GM23338 (cell line): Measurements from ENCODE around the gene CTNNA2. TPM values are rescaled to one million over a fixed set of nuclear protein-coding genes. Genes with fewer than 3 reads are reported as not detected.

Source experiments
- ATAC-seq: fragments of 200-7000 bp; cut with Tn5 transposase; 3 replicates; pipeline ENCODE4 v1.9.1; 2020
- DNase-seq: peaks from one replicate; pipeline ENCODE4 v3.0.0-alpha.2; 2015; ENCODE audit warnings: low spot score
- H2AFZ ChIP-seq: fragments of 200-600 bp; sonication (generic); 2 replicates; pipeline ENCODE4 v1.8.0; 2016; ENCODE audit warnings: antibody characterized with exemption, mild to moderate bottlenecking, moderate library complexity
- H3F3A ChIP-seq: fragments of 200-600 bp; sonication (generic); replicated peaks from 2 replicates; pipeline ENCODE4 v1.8.0; 2017; ENCODE audit warnings: antibody characterized with exemption, mixed run types, low read depth
- H3K27ac ChIP-seq: fragments of 200-600 bp; sonication (generic); 2 replicates; pipeline ENCODE4 v1.6.1; 2016; ENCODE audit warnings: low read depth
- H3K27me3 ChIP-seq: fragments of 200-600 bp; sonication (generic); 2 replicates; pipeline ENCODE4 v1.8.0; 2016; ENCODE audit warnings: mild to moderate bottlenecking, mixed run types, moderate library complexity; ENCODE audit not compliant: insufficient read depth
- H3K36me3 ChIP-seq: fragments of 200-600 bp; sonication (generic); 2 replicates; pipeline ENCODE4 v1.8.0; 2016; ENCODE audit warnings: mild to moderate bottlenecking; ENCODE audit not compliant: insufficient read depth
- H3K4me1 ChIP-seq: fragments of 200-600 bp; sonication (generic); 2 replicates; pipeline ENCODE4 v1.8.0; 2016; ENCODE audit warnings: mild to moderate bottlenecking, moderate library complexity; ENCODE audit not compliant: insufficient read depth
- H3K4me2 ChIP-seq: fragments of 200-600 bp; sonication (generic); 2 replicates; pipeline ENCODE4 v1.7.1; 2017; ENCODE audit warnings: mixed run types
- H3K4me3 ChIP-seq: fragments of 200-600 bp; sonication (generic); 2 replicates; pipeline ENCODE4 v1.6.1; 2016; ENCODE audit warnings: mixed run types
- H3K79me2 ChIP-seq: fragments of 200-600 bp; sonication (generic); replicated peaks from 2 replicates; pipeline ENCODE4 v1.8.0; 2017; ENCODE audit warnings: mild to moderate bottlenecking; ENCODE audit not compliant: insufficient read depth
- H3K9me2 ChIP-seq: fragments of 200-600 bp; sonication (generic); 2 replicates; pipeline ENCODE4 v1.8.0; 2017; ENCODE audit not compliant: insufficient read depth
- H4K20me1 ChIP-seq: fragments of 200-600 bp; sonication (generic); replicated peaks from 2 replicates; pipeline ENCODE4 v1.8.0; 2017; ENCODE audit warnings: mild to moderate bottlenecking; ENCODE audit not compliant: insufficient read depth
- H3K27ac Mint-ChIP-seq: 2 replicates; pipeline ENCODE4 v1.8.0; 2020; ENCODE audit warnings: inconsistent platforms, mild to moderate bottlenecking, moderate library complexity, mixed read lengths
- H3K27me3 Mint-ChIP-seq: 3 replicates; pipeline ENCODE4 v1.8.0; 2022; ENCODE audit warnings: low read depth, mild to moderate bottlenecking, moderate library complexity, mixed read lengths, inconsistent platforms; ENCODE audit not compliant: insufficient read depth, poor library complexity
- H3K36me3 Mint-ChIP-seq: 3 replicates; pipeline ENCODE4 v1.8.0; 2021; ENCODE audit warnings: low read depth, mild to moderate bottlenecking, inconsistent platforms, moderate library complexity, mixed read lengths
- H3K4me1 Mint-ChIP-seq: 3 replicates; pipeline ENCODE4 v1.8.0; 2020; ENCODE audit warnings: mild to moderate bottlenecking, inconsistent platforms, mixed read lengths
- H3K4me3 Mint-ChIP-seq: 3 replicates; pipeline ENCODE4 v1.8.0; 2021; ENCODE audit warnings: moderate library complexity, mild to moderate bottlenecking, inconsistent platforms, mixed read lengths
- H3K9me3 Mint-ChIP-seq: 3 replicates; pipeline ENCODE4 v1.8.0; 2020; ENCODE audit warnings: moderate library complexity, mild to moderate bottlenecking, inconsistent platforms, mixed read lengths
- CREB1 ChIP-seq: fragments of 250-450 bp; sonication (Bioruptor Pico); IDR thresholded peaks from 2 replicates; pipeline ENCODE4 v1.5.0; 2020; ENCODE audit warnings: low read depth, mild to moderate bottlenecking, moderate library complexity
- EZH2 ChIP-seq: fragments of 200-600 bp; sonication (generic); IDR thresholded peaks from one replicate; pipeline ENCODE4 v1.8.0; 2017; ENCODE audit warnings: antibody characterized with exemption, mild to moderate bottlenecking, low read depth; ENCODE audit not compliant: unreplicated experiment
- EZH2phosphoT487 ChIP-seq: fragments of 200-600 bp; sonication (generic); IDR thresholded peaks from one replicate; pipeline ENCODE4 v1.8.1; 2018; ENCODE audit warnings: antibody characterized with exemption; ENCODE audit not compliant: unreplicated experiment
- JUNB ChIP-seq: IDR thresholded peaks from one replicate; pipeline ENCODE4 v1.6.1; 2016; ENCODE audit warnings: antibody characterized with exemption; ENCODE audit not compliant: unreplicated experiment
- NANOG ChIP-seq: IDR thresholded peaks from 2 replicates; pipeline ENCODE4 v1.6.1; 2016; ENCODE audit warnings: antibody characterized with exemption, borderline replicate concordance
- POLR2AphosphoS5 ChIP-seq: IDR thresholded peaks from 2 replicates; pipeline ENCODE4 v1.6.1; 2016; ENCODE audit warnings: antibody characterized with exemption, low read depth
- STAT1 ChIP-seq: IDR thresholded peaks from one replicate; pipeline ENCODE4 v1.6.1; 2016; ENCODE audit warnings: antibody characterized with exemption; ENCODE audit not compliant: unreplicated experiment
- ZNF114 ChIP-seq: fragments of 250-450 bp; sonication (Bioruptor Pico); IDR thresholded peaks from 2 replicates; pipeline ENCODE4 v1.5.0; 2020; ENCODE audit warnings: mild to moderate bottlenecking, moderate library complexity
- ZNF331 ChIP-seq: fragments of 250-450 bp; sonication (Bioruptor Pico); IDR thresholded peaks from 2 replicates; pipeline ENCODE4 v1.5.0; 2020; ENCODE audit warnings: low read depth, mild to moderate bottlenecking, moderate library complexity
- polyA plus RNA-seq: library from polyadenylated mRNA; unstranded; fragments of >200 nt; fragmentation: Nextera tagmentation; extraction: Ambion mirVana; gene quantifications from 2 replicates; pipeline ENCODE4 v1.2.1, GENCODE V29; 2016
- total RNA-seq: library from RNA; depleted of rRNA; stranded (reverse); fragments of >200 nt; shearing (Covaris generic); gene quantifications from 2 replicates; pipeline ENCODE4 v1.2.3, GENCODE V29; 2014
- TF ChIP-seq, protein P1 (sequence below): IDR thresholded peaks from one replicate; pipeline ENCODE4 v1.6.1; 2018; ENCODE audit warnings: antibody characterized with exemption; ENCODE audit not compliant: unreplicated experiment
- TF ChIP-seq, protein P2 (sequence below): fragments of 250-450 bp; sonication (Bioruptor Pico); IDR thresholded peaks from 2 replicates; pipeline ENCODE4 v1.5.0; 2020; ENCODE audit warnings: mild to moderate bottlenecking, moderate library complexity
- TF ChIP-seq, protein P3 (sequence below), 2 experiments: fragments of 200-600 bp in 1 of 2; sonication (generic) in 1 of 2; conservative IDR thresholded peaks; 2 replicates each; pipeline versions ENCODE4 v1.5.1 to v1.6.1; 2016 to 2017; ENCODE audit warnings: antibody characterized with exemption in 2 of 2, low read depth in 2 of 2, mild to moderate bottlenecking in 2 of 2, moderate library complexity in 1 of 2
- TF ChIP-seq, protein P4 (sequence below): IDR thresholded peaks from 2 replicates; pipeline ENCODE4 v1.6.1; 2016; ENCODE audit warnings: antibody characterized with exemption

Gene CTNNA2
- total and polyA plus RNA-seq, 2 experiments from 2014 or later, result 6.4 to 15.6 TPM

DNA sequence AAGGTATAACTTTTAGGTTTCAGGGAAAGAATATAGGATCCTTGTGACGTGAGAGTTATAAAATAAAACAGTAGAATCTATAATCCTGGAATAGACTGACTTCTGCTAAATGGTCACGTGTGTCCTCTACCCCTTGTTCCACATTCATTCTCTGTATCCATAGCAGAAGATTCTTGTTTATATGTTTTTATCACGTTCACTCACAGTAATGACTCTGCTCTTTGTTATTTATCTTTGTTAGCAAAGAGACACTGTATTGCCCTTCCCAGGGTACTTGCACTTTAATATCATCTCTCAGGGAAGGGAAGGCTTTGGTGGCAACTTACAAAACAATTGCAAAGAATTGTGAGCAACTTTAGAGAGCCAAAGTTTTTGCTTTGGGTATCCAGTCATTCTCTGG, 997.9 kb downstream of the CTNNA2 start:
- no peaks in the 10 kb centered on the region for H4K20me1 ChIP-seq
- ATAC-seq (no peak), DNase-seq (no peak)
- H3K36me3 ChIP-seq, result no peaks in the 10 kb centered on the region
- Mint-ChIP-seq H3K9me3 (peaks cover 5% of the 10 kb centered on the region; the same call in 1 of the 3 replicates), H3K4me1 (no peaks in the 10 kb centered on the region), H3K36me3 (no peaks in the 10 kb centered on the region), H3K27me3 (peaks cover 2% of the 10 kb centered on the region), H3K27ac (no peak overlapping the region), H3K4me3 (no peak overlapping the region)
- peaks cover 2% of the 10 kb centered on the region for H3K4me1 ChIP-seq
- TF ChIP-seq, protein P1, sequence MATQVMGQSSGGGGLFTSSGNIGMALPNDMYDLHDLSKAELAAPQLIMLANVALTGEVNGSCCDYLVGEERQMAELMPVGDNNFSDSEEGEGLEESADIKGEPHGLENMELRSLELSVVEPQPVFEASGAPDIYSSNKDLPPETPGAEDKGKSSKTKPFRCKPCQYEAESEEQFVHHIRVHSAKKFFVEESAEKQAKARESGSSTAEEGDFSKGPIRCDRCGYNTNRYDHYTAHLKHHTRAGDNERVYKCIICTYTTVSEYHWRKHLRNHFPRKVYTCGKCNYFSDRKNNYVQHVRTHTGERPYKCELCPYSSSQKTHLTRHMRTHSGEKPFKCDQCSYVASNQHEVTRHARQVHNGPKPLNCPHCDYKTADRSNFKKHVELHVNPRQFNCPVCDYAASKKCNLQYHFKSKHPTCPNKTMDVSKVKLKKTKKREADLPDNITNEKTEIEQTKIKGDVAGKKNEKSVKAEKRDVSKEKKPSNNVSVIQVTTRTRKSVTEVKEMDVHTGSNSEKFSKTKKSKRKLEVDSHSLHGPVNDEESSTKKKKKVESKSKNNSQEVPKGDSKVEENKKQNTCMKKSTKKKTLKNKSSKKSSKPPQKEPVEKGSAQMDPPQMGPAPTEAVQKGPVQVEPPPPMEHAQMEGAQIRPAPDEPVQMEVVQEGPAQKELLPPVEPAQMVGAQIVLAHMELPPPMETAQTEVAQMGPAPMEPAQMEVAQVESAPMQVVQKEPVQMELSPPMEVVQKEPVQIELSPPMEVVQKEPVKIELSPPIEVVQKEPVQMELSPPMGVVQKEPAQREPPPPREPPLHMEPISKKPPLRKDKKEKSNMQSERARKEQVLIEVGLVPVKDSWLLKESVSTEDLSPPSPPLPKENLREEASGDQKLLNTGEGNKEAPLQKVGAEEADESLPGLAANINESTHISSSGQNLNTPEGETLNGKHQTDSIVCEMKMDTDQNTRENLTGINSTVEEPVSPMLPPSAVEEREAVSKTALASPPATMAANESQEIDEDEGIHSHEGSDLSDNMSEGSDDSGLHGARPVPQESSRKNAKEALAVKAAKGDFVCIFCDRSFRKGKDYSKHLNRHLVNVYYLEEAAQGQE, result no peak
- TF ChIP-seq, protein P2, sequence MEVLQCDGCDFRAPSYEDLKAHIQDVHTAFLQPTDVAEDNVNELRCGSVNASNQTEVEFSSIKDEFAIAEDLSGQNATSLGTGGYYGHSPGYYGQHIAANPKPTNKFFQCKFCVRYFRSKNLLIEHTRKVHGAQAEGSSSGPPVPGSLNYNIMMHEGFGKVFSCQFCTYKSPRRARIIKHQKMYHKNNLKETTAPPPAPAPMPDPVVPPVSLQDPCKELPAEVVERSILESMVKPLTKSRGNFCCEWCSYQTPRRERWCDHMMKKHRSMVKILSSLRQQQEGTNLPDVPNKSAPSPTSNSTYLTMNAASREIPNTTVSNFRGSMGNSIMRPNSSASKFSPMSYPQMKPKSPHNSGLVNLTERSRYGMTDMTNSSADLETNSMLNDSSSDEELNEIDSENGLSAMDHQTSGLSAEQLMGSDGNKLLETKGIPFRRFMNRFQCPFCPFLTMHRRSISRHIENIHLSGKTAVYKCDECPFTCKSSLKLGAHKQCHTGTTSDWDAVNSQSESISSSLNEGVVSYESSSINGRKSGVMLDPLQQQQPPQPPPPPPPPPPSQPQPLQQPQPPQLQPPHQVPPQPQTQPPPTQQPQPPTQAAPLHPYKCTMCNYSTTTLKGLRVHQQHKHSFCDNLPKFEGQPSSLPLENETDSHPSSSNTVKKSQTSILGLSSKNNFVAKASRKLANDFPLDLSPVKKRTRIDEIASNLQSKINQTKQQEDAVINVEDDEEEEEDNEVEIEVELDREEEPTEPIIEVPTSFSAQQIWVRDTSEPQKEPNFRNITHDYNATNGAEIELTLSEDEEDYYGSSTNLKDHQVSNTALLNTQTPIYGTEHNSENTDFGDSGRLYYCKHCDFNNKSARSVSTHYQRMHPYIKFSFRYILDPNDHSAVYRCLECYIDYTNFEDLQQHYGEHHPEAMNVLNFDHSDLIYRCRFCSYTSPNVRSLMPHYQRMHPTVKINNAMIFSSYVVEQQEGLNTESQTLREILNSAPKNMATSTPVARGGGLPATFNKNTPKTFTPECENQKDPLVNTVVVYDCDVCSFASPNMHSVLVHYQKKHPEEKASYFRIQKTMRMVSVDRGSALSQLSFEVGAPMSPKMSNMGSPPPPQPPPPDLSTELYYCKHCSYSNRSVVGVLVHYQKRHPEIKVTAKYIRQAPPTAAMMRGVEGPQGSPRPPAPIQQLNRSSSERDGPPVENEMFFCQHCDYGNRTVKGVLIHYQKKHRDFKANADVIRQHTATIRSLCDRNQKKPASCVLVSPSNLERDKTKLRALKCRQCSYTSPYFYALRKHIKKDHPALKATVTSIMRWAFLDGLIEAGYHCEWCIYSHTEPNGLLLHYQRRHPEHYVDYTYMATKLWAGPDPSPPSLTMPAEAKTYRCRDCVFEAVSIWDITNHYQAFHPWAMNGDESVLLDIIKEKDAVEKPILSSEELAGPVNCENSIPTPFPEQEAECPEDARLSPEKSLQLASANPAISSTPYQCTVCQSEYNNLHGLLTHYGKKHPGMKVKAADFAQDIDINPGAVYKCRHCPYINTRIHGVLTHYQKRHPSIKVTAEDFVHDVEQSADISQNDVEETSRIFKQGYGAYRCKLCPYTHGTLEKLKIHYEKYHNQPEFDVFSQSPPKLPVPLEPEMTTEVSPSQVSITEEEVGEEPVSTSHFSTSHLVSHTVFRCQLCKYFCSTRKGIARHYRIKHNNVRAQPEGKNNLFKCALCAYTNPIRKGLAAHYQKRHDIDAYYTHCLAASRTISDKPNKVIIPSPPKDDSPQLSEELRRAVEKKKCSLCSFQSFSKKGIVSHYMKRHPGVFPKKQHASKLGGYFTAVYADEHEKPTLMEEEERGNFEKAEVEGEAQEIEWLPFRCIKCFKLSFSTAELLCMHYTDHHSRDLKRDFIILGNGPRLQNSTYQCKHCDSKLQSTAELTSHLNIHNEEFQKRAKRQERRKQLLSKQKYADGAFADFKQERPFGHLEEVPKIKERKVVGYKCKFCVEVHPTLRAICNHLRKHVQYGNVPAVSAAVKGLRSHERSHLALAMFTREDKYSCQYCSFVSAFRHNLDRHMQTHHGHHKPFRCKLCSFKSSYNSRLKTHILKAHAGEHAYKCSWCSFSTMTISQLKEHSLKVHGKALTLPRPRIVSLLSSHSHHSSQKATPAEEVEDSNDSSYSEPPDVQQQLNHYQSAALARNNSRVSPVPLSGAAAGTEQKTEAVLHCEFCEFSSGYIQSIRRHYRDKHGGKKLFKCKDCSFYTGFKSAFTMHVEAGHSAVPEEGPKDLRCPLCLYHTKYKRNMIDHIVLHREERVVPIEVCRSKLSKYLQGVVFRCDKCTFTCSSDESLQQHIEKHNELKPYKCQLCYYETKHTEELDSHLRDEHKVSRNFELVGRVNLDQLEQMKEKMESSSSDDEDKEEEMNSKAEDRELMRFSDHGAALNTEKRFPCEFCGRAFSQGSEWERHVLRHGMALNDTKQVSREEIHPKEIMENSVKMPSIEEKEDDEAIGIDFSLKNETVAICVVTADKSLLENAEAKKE (CRISPR knock-in tag), result no peak
- TF ChIP-seq CREB1 (CRISPR knock-in tag) (no peak), NANOG (no peak), EZH2phosphoT487 (no peak), JUNB (no peak), ZNF114 (CRISPR knock-in tag) (no peak), POLR2AphosphoS5 (no peak), EZH2 (no peak), ZNF331 (no peak), STAT1 (no peak)
- TF ChIP-seq, protein P3, sequence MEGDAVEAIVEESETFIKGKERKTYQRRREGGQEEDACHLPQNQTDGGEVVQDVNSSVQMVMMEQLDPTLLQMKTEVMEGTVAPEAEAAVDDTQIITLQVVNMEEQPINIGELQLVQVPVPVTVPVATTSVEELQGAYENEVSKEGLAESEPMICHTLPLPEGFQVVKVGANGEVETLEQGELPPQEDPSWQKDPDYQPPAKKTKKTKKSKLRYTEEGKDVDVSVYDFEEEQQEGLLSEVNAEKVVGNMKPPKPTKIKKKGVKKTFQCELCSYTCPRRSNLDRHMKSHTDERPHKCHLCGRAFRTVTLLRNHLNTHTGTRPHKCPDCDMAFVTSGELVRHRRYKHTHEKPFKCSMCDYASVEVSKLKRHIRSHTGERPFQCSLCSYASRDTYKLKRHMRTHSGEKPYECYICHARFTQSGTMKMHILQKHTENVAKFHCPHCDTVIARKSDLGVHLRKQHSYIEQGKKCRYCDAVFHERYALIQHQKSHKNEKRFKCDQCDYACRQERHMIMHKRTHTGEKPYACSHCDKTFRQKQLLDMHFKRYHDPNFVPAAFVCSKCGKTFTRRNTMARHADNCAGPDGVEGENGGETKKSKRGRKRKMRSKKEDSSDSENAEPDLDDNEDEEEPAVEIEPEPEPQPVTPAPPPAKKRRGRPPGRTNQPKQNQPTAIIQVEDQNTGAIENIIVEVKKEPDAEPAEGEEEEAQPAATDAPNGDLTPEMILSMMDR (conservative IDR thresholded peaks at IDR 0.05; ENCODE audit: low read depth in 2 of 2), result no peak
- TF ChIP-seq, protein P4, sequence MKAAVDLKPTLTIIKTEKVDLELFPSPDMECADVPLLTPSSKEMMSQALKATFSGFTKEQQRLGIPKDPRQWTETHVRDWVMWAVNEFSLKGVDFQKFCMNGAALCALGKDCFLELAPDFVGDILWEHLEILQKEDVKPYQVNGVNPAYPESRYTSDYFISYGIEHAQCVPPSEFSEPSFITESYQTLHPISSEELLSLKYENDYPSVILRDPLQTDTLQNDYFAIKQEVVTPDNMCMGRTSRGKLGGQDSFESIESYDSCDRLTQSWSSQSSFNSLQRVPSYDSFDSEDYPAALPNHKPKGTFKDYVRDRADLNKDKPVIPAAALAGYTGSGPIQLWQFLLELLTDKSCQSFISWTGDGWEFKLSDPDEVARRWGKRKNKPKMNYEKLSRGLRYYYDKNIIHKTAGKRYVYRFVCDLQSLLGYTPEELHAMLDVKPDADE, result no peak
- H3K27me3 ChIP-seq, result no peaks in the 10 kb centered on the region
- no peak overlapping the region for H3K4me3 ChIP-seq
- no peak overlapping the region for H3K27ac ChIP-seq
- H3F3A ChIP-seq, result no peaks in the 10 kb centered on the region
- no peaks in the 10 kb centered on the region for H3K79me2 ChIP-seq
- H2AFZ ChIP-seq, result no peak overlapping the region
- peaks cover 3% of the 10 kb centered on the region; the same call in 1 of the 2 replicates for H3K9me2 ChIP-seq
- no peak overlapping the region for H3K4me2 ChIP-seq
